K562 (cell line): ENCODE data around the gene IGDCC3. TPM values are rescaled to one million over a fixed set of nuclear protein-coding genes. Genes with fewer than 3 reads are reported as not detected.
A peak's percentile ranks its signal among the peaks of the same experiment; 100 is the strongest.

Experiments used
- ATAC-seq: fragments of 200-7000 bp; cut with Tn5 transposase; 3 replicates; pipeline ENCODE4 v1.9.1; 2020; ENCODE audit warnings: moderate library complexity
- BruUV-seq: library from RNA; stranded (reverse); fragments of 400-500 nt; replicated peaks from 2 replicates; lab custom pipeline; 2021; lab: Mats Ljungman, UMichigan
- CTCF ChIA-PET: fragments of 300-600 bp; formaldehyde crosslinking; extraction: SDS; loops from one replicate; lab custom pipeline; 2021; ENCODE audit warnings: low intra/inter-chr PET ratio; lab: Yijun Ruan, JAX
- POLR2A ChIA-PET: fragments of 300-600, 350-650 bp; sonication (Branson Sonifier 250); formaldehyde crosslinking; extraction: SDS; loops from one replicate; lab custom pipeline; 2021; ENCODE audit warnings: antibody characterized with exemption, inconsistent platforms; lab: Yijun Ruan, JAX
- DNase-seq, 4 experiments: peaks; one replicate each; pipeline versions ENCODE4 v3.0.0 to v3.0.0-alpha.2; 2011 to 2018; ENCODE audit warnings: low spot score in 3 of 4, mixed read lengths in 3 of 4; ENCODE audit errors: extremely low read depth in 1 of 4
- FAIRE-seq: peaks from 2 replicates; lab custom pipeline; 2011; peaks lifted over from hg19 to GRCh38; lab: Jason Lieb, UNC
- H2AFZ ChIP-seq: 2 replicates; pipeline ENCODE4 v1.6.0; 2011; ENCODE audit warnings: low read depth, low read length, control low read depth, inconsistent platforms
- H3K27ac ChIP-seq: fragments of 200-600 bp; 3 replicates; pipeline ENCODE4 v1.8.0; 2011; ENCODE audit warnings: low read depth, mild to moderate bottlenecking, control low read depth, inconsistent platforms, low read length, moderate library complexity, mixed read lengths; ENCODE audit errors: extremely low read depth
- H3K27me3 ChIP-seq, 2 experiments: fragments of 300-600 bp in 1 of 2; 2 replicates in 1 of 2; 3 replicates in 1 of 2; pipeline versions ENCODE4 v1.6.0 to v1.8.0; 2011; ENCODE audit warnings: inconsistent platforms in 2 of 2, low read length in 2 of 2, mild to moderate bottlenecking in 1 of 2, mixed read lengths in 1 of 2, moderate library complexity in 1 of 2; ENCODE audit not compliant: control insufficient read depth in 2 of 2, insufficient read depth in 2 of 2
- H3K36me3 ChIP-seq: fragments of 300-600 bp; 3 replicates; pipeline ENCODE4 v1.8.0; 2011; ENCODE audit warnings: mild to moderate bottlenecking, low read length, inconsistent platforms; ENCODE audit not compliant: control insufficient read depth, insufficient read depth
- H3K4me1 ChIP-seq, 2 experiments: fragments of 200-600 bp in 1 of 2; replicated peaks in 1 of 2; 2 replicates in 1 of 2; 3 replicates in 1 of 2; pipeline versions ENCODE4 v1.5.1 to v1.8.0; 2011; ENCODE audit warnings: inconsistent platforms in 2 of 2, low read length in 2 of 2, mild to moderate bottlenecking in 1 of 2, mixed read lengths in 1 of 2, moderate library complexity in 1 of 2; ENCODE audit not compliant: control insufficient read depth in 2 of 2, insufficient read depth in 2 of 2
- H3K4me2 ChIP-seq: 2 replicates; pipeline ENCODE4 v1.6.1; 2011; ENCODE audit warnings: low read length, control low read depth, inconsistent platforms, mixed read lengths; ENCODE audit not compliant: insufficient read depth
- H3K4me3 ChIP-seq: fragments of 200-600 bp; sonication (generic), shearing (Covaris generic); 2 replicates; pipeline ENCODE4 v1.5.1; 2016; ENCODE audit warnings: control low read depth, inconsistent platforms
- H3K79me2 ChIP-seq: fragments of 200-600 bp; 3 replicates; pipeline ENCODE4 v1.8.0; 2011; ENCODE audit warnings: low read length, inconsistent platforms; ENCODE audit not compliant: control insufficient read depth, insufficient read depth
- H3K9ac ChIP-seq, 2 experiments: 2 replicates each; pipeline versions ENCODE4 v1.6.0 to v1.6.1; 2011; ENCODE audit warnings: low read depth in 2 of 2, low read length in 2 of 2, control low read depth in 1 of 2, inconsistent platforms in 1 of 2, mild to moderate bottlenecking in 1 of 2, mixed read lengths in 1 of 2; ENCODE audit not compliant: insufficient read depth in 1 of 2
- H3K9me1 ChIP-seq: one replicate; pipeline ENCODE4 v1.6.0; 2011; ENCODE audit warnings: inconsistent platforms, mild to moderate bottlenecking, low read length, moderate library complexity; ENCODE audit not compliant: control insufficient read depth, insufficient read depth
- H3K9me3 ChIP-seq: replicated peaks from 2 replicates; pipeline ENCODE4 v1.5.1; 2011; ENCODE audit warnings: low read depth, low read length, inconsistent platforms; ENCODE audit not compliant: control insufficient read depth, insufficient read depth
- H4K20me1 ChIP-seq: replicated peaks from 2 replicates; pipeline ENCODE4 v1.6.1; 2011; ENCODE audit warnings: low read length, inconsistent platforms, mixed read lengths; ENCODE audit not compliant: control insufficient read depth, insufficient read depth
- C11orf30 ChIP-seq: fragments of 450-650 bp; IDR thresholded peaks from 2 replicates; pipeline ENCODE4 v1.6.1; 2016; ENCODE audit warnings: low read depth, mild to moderate bottlenecking
- FOXJ3 ChIP-seq: sonication (generic); formaldehyde crosslinking; IDR thresholded peaks from 2 replicates; pipeline ENCODE4 v1.4.0; 2020; ENCODE audit warnings: mild to moderate bottlenecking, missing genetic modification reagents
- MAFG ChIP-seq: fragments of 450-650 bp; conservative IDR thresholded peaks from 2 replicates; pipeline ENCODE4 v1.6.1; 2016; ENCODE audit warnings: missing genetic modification characterization, missing compliant biosample characterization
- MAFK ChIP-seq: IDR thresholded peaks from 2 replicates; pipeline ENCODE4 v1.6.1; 2011; ENCODE audit warnings: low read length, improper control_type of control experiment
- NFE2 ChIP-seq: IDR thresholded peaks from 2 replicates; pipeline ENCODE4 v1.6.1; 2014; ENCODE audit warnings: antibody characterized with exemption, low read depth
- NFIC ChIP-seq: fragments of 450-650 bp; IDR thresholded peaks from 2 replicates; pipeline ENCODE4 v1.6.1; 2017; ENCODE audit warnings: mild to moderate bottlenecking, inconsistent platforms
- TAF15 ChIP-seq: fragments of 200-400 bp; formaldehyde crosslinking; IDR thresholded peaks from 2 replicates; pipeline ENCODE4 v1.6.1; 2017; ENCODE audit warnings: mild to moderate bottlenecking, low read depth, low read length, moderate library complexity
- VEZF1 ChIP-seq: fragments of 200-800 bp; sonication (Bioruptor generic); IDR thresholded peaks from 2 replicates; pipeline ENCODE4 v1.6.1; 2017; ENCODE audit warnings: missing genetic modification characterization, missing compliant biosample characterization
- ZNF121 ChIP-seq: sonication (generic); formaldehyde crosslinking; conservative IDR thresholded peaks from 2 replicates; pipeline ENCODE4 v1.8.0; 2022; ENCODE audit warnings: missing genetic modification reagents
- ZNF24 ChIP-seq: fragments of 450-650 bp; IDR thresholded peaks from 2 replicates; pipeline ENCODE4 v1.6.1; 2016
- ZNF316 ChIP-seq: fragments of 450-650 bp; IDR thresholded peaks from 2 replicates; pipeline ENCODE4 v1.6.1; 2016
- ZNF407 ChIP-seq: fragments of 450-650 bp; IDR thresholded peaks from 2 replicates; pipeline ENCODE4 v1.6.1; 2016; ENCODE audit warnings: low read depth
- WGBS: fragments of 100-300 bp; shearing (Covaris generic); methylation state at CpG from one replicate; pipeline ENCODE4 v1.1.6; 2016; ENCODE audit warnings: low coverage, mixed read lengths; ENCODE audit not compliant: insufficient coverage; ENCODE audit errors: missing lambda C conversion rate; 5-methylcytosine and 5-hydroxymethylcytosine counted together
- in situ Hi-C: fragments of 300-500 bp; cut with MboI; formaldehyde crosslinking; loops from 4 replicates; pipeline ENCODE4 v1.15.0; 2018; ENCODE audit warnings: inconsistent platforms, mixed read lengths
- intact Hi-C: fragments of 100-400 bp; cut with micrococcal nuclease; formaldehyde crosslinking; loops from 2 replicates; pipeline ENCODE4 v1.14.2; 2022
- polyA plus RNA-seq, 8 experiments: library from polyadenylated mRNA; depleted of rRNA in 4 of 8; stranded (reverse) in 5 of 8; unstranded in 3 of 8; fragments of >200 nt; fragmentation: Nextera tagmentation in 2 of 8; fragmentation: Illumina TruSeq in 1 of 8; extraction: Ambion mirVana in 2 of 8; extraction: Trizol in 1 of 8; gene quantifications; 2 replicates each; pipeline versions ENCODE4 v1.2.1 to v1.2.3, GENCODE V29; 2011 to 2014; ENCODE audit warnings: inconsistent platforms in 1 of 8, missing spikeins in 1 of 8
- total RNA-seq, 7 experiments: library from RNA; depleted of rRNA in 6 of 7; stranded (reverse); fragments of >200 nt in 6 of 7; fragmentation: Illumina TruSeq in 2 of 7; extraction: Trizol in 2 of 7; gene quantifications; 2 replicates each; pipeline versions ENCODE4 v1.2.1 to v1.2.3, GENCODE V29; 2011 to 2021; ENCODE audit warnings: low replicate concordance in 1 of 7

The IGDCC3 gene
- total and polyA plus RNA-seq, 9 of the 15 experiments (the other 6 are each of a cell fraction or from before 2014, with no cell fraction given), result not detected

GRCh38 chr15:65323071-65323511 is 54.7 kb downstream of the IGDCC3 start:
- CTCF ChIA-PET, result no interaction called here
- in situ Hi-C loops, result loop anchor here (5.0 kb wide), 1 partner anchor 59 kb away; no protein-coding TSS in a partner anchor
- no peak for TF ChIP-seq ZNF407
- no peak for TF ChIP-seq FOXJ3 (CRISPR knock-in tag)
- TF ChIP-seq NFIC, result peak; percentile 79
- TF ChIP-seq ZNF24, result 0 out of 2 replicates have a peak, but pooled peaks have one; percentile 32
- peak; percentile 87 for TF ChIP-seq MAFG
- TF ChIP-seq MAFK, result peak; percentile 53; the same call in 1 of the 2 replicates
- TF ChIP-seq TAF15, result no peak
- TF ChIP-seq C11orf30, result peak; percentile 76
- peak; percentile 71 for TF ChIP-seq ZNF121 (CRISPR knock-in tag)
- peak; percentile 85 for TF ChIP-seq ZNF316
- TF ChIP-seq VEZF1 (CRISPR knock-in tag), result peak; percentile 23; the same call in 1 of the 2 replicates
- TF ChIP-seq NFE2, result peak; percentile 40; the same call in 1 of the 2 replicates

More at GRCh38 chr15:65323071-65323511, 54.7 kb downstream of the IGDCC3 start:
- Histone ChIP-seq H4K20me1 (no peaks in the 10 kb centered on the region), H3K79me2 (no peaks in the 10 kb centered on the region), H3K9ac (peak overlapping the region in 1 of 2 experiments; percentile 68; a peak in 2 of 4 replicates), H3K27me3 (peaks cover 11 to 29% of the 10 kb centered on the region in 2 experiments; a peak in 4 of 5 replicates), H2AFZ (no peak overlapping the region), H3K4me2 (no peak overlapping the region), H3K4me1 (peaks cover 0 to 7% of the 10 kb centered on the region in 2 experiments; a peak in 2 of 5 replicates), H3K9me3 (no peaks in the 10 kb centered on the region), H3K4me3 (no peak overlapping the region), H3K27ac (no peak overlapping the region), H3K36me3 (no peaks in the 10 kb centered on the region), H3K9me1 (no peaks in the 10 kb centered on the region)
- intact Hi-C loops, result no loop called here
- 3% methylated on average over 9 of the region's 9 CpGs for WGBS
- FAIRE-seq, result peak; percentile 78
- no TSS peak for BruUV-seq
- peak; percentile 48 for ATAC-seq
- peak in 2 of 4 experiments; percentile 48 to 60 for DNase-seq
- POLR2A ChIA-PET, result interaction anchor here (0.6 to 13.2 kb wide), 7 partner anchors 8 to 240 kb away, joined by 3 to 194 read pairs (median 3); partner anchors contain the start of gene RNU5B-1
